Activated CD8-positive, alpha-beta memory T cell treated with anti-CD3 and anti-CD28 coated beads, Interleukin-2, amount 50 U/mL, for 24 hours (primary cell): Measurements from ENCODE around the gene IGFBP1.
"Not testable (repeated sequence)": the region's sequence is repeated elsewhere in the genome, so short reads cannot be mapped to it uniquely, and the experiment has no call there.

Source experiments
- DNase-seq: peaks from one replicate; pipeline ENCODE4 v3.0.0-alpha.2; 2020; ENCODE audit errors: extremely low read depth

The IGFBP1 gene

GRCh38 chr7:45938626-45939302 is 50.5 kb downstream of the IGFBP1 start:
- DNase-seq = no peak

GRCh38 chr7:45939574-45939973 is 51.3 kb downstream of the IGFBP1 start:
- no peak for DNase-seq

GRCh38 chr7:45940237-45940781 is 52.0 kb downstream of the IGFBP1 start:
- DNase-seq = not testable (repeated sequence)

GRCh38 chr7:45940939-45941338 is 52.7 kb downstream of the IGFBP1 start:
- DNase-seq = no peak
